CD4-positive, alpha-beta memory T cell (primary cell): ENCODE measurements around the gene ATAD2B. TPM values are rescaled to one million over a fixed set of nuclear protein-coding genes. Genes with fewer than 3 reads are reported as not detected.

Source experiments
- CTCF ChIA-PET: fragments of 350-600 bp; sonication (Branson Sonifier 250); formaldehyde crosslinking; loops from one replicate; lab custom pipeline; 2021; ENCODE audit warnings: inconsistent platforms; ENCODE audit not compliant: partially characterized antibody; lab: Charles Lee
- POLR2A ChIA-PET: fragments of 350-600 bp; sonication (Branson Sonifier 250); formaldehyde crosslinking; loops from one replicate; lab custom pipeline; 2021; ENCODE audit not compliant: partially characterized antibody; lab: Charles Lee
- DNase-seq, 5 donors: peaks; one replicate each; pipeline versions ENCODE4 v3.0.0 to v3.0.0-alpha.2; 2020 to 2022; ENCODE audit warnings: mixed read lengths in 1 of 5
- H3K27ac ChIP-seq: one replicate; pipeline ENCODE4 v1.7.0; 2013; ENCODE audit warnings: low read depth, low read length
- H3K27me3 ChIP-seq: 2 replicates; pipeline ENCODE4 v1.7.0; 2013; ENCODE audit warnings: mild to moderate bottlenecking, low read length, moderate library complexity; ENCODE audit not compliant: insufficient read depth
- H3K36me3 ChIP-seq: 2 replicates; pipeline ENCODE4 v1.7.0; 2013; ENCODE audit warnings: mild to moderate bottlenecking, low read length, moderate library complexity; ENCODE audit not compliant: insufficient read depth
- H3K4me1 ChIP-seq: 2 replicates; pipeline ENCODE4 v1.7.0; 2013; ENCODE audit warnings: mild to moderate bottlenecking, low read length, moderate library complexity; ENCODE audit not compliant: insufficient read depth
- H3K4me3 ChIP-seq, 2 donors: one replicate each; pipeline ENCODE4 v1.7.0; 2013; ENCODE audit warnings: low read length in 2 of 2, mild to moderate bottlenecking in 1 of 2
- H3K9me3 ChIP-seq, 2 donors: one replicate each; pipeline ENCODE4 v1.7.0; 2013; ENCODE audit warnings: low read length in 2 of 2, control low read depth in 1 of 2; ENCODE audit not compliant: control insufficient read depth in 1 of 2
- H3K27ac Mint-ChIP-seq, 7 donors: one replicate each; pipeline ENCODE4 v1.8.0; 2020 to 2021; ENCODE audit warnings: mixed read lengths in 7 of 7, mild to moderate bottlenecking in 6 of 7, inconsistent platforms in 3 of 7, moderate library complexity in 3 of 7
- H3K27me3 Mint-ChIP-seq, 2 donors: one replicate each; pipeline ENCODE4 v1.8.0; 2020 to 2021; ENCODE audit warnings: mixed read lengths in 2 of 2
- H3K36me3 Mint-ChIP-seq, 2 donors: one replicate each; pipeline ENCODE4 v1.8.0; 2020 to 2021; ENCODE audit warnings: mixed read lengths in 2 of 2, inconsistent platforms in 1 of 2, mild to moderate bottlenecking in 1 of 2
- H3K4me1 Mint-ChIP-seq, 4 donors: one replicate each; pipeline ENCODE4 v1.8.0; 2020 to 2021; ENCODE audit warnings: mixed read lengths in 4 of 4, mild to moderate bottlenecking in 1 of 4
- H3K4me3 Mint-ChIP-seq, 8 donors: one replicate each; pipeline ENCODE4 v1.8.0; 2020 to 2021; ENCODE audit warnings: mixed read lengths in 8 of 8, mild to moderate bottlenecking in 7 of 8, moderate library complexity in 6 of 8, inconsistent platforms in 3 of 8
- H3K9me3 Mint-ChIP-seq, 8 donors: one replicate each; pipeline ENCODE4 v1.8.0; 2020 to 2021; ENCODE audit warnings: mixed read lengths in 8 of 8, mild to moderate bottlenecking in 5 of 8, inconsistent platforms in 3 of 8, moderate library complexity in 1 of 8
- intact Hi-C: fragments of 100-400 bp; cut with micrococcal nuclease; formaldehyde crosslinking; loops from one replicate; pipeline ENCODE4 v1.15.1; 2023
- polyA plus RNA-seq, 2 donors: library from polyadenylated mRNA; unstranded; fragments of 300-500 nt; fragmentation: Illumina TruSeq; gene quantifications; one replicate each; pipeline ENCODE4 v1.2.3, GENCODE V29; 2021
- total RNA-seq, 2 experiments: library from RNA; stranded (reverse); gene quantifications; one replicate each; pipeline ENCODE4 v1.2.3, GENCODE V29; 2021

The ATAD2B gene
- total and polyA plus RNA-seq, 4 experiments from 2014 or later = 3.8 to 44.4 (median 22.9) TPM

DNA sequence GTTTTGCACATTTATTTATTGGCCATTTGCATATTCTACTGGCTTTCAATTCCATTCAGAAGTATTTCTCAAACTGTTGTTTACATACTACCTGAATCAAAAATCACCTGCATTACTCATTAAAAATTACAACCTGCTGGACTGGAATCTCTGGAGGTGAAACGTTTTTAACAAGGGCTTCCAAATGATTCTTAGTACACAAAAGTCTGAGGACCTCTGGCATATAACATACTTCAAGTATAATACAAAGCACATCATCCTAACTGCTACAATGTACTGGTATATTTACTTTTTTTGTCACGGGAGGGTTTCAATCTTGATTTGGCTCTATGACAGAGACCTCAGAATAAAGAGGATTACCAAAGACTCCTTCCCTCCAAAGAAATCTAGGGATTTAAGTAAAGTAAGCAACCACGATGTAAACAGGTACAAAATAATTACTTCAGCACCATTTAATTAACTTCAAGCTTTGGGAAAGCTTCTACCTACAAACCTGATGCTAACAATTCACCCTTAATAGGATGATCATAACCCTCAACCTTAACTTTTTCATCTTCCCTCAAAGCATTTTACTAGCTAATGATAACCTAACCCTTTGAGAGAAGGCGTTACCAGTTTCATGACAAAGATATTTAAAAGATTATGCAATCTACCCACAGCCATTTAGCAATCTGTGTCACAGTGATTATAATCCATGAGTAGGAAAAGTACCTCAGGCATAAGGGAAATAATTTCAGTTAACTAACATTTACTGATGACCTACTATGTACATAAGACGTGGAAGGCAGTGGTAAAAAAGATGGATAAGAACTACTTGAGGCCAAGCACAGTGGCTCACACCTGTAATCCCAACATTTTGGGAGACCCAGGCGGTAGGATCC lies 24.7 kb downstream of the ATAD2B start:
- Mint-ChIP-seq H3K4me1 (peaks cover 30 to 61% (median 49%) of the 10 kb centered on the region in 4 donors), H3K27ac (peak overlapping the region in 1 of 7 donors; percentile 22), H3K9me3 (no peaks in the 10 kb centered on the region), H3K36me3 (no peaks in the 10 kb centered on the region), H3K27me3 (no peaks in the 10 kb centered on the region), H3K4me3 (no peak overlapping the region)
- ChIA-PET CTCF (interaction anchor here (5.7 kb wide), 1 partner anchor 24 kb away, joined by 23 read pairs; the partner anchor contains the start of gene ATAD2B), POLR2A (interaction anchor here (1.1 kb wide), 1 partner anchor 25 kb away, joined by 3 read pairs; the partner anchor contains the start of gene ATAD2B)
- Histone ChIP-seq H3K4me1 (peaks cover 14% of the 10 kb centered on the region), H3K4me3 (no peak overlapping the region), H3K36me3 (no peaks in the 10 kb centered on the region), H3K9me3 (no peaks in the 10 kb centered on the region), H3K27ac (no peak overlapping the region), H3K27me3 (no peaks in the 10 kb centered on the region)
- DNase-seq = no peak
- intact Hi-C loops = no loop called here

- ChIA-PET POLR2A (interaction anchor here (0.6 to 1.9 kb wide), 3 partner anchors 21 to 26 kb away, joined by 4 to 11 read pairs (median 5); partner anchors contain the start of gene ATAD2B), CTCF (interaction anchor here (0.8 to 4.2 kb wide), 5 partner anchors 8 to 26 kb away, joined by 3 to 17 read pairs (median 4); partner anchors contain the start of gene ATAD2B)
- Histone ChIP-seq H3K36me3 (no peaks in the 10 kb centered on the region), H3K9me3 (no peaks in the 10 kb centered on the region), H3K4me3 (no peak overlapping the region), H3K27me3 (no peaks in the 10 kb centered on the region), H3K27ac (no peak overlapping the region), H3K4me1 (peaks cover 14% of the 10 kb centered on the region)
- Mint-ChIP-seq H3K36me3 (no peaks in the 10 kb centered on the region), H3K27ac (peak overlapping the region in 2 of 7 donors; percentile 2 to 11), H3K4me1 (peaks cover 32 to 61% (median 47%) of the 10 kb centered on the region in 4 donors), H3K9me3 (no peaks in the 10 kb centered on the region), H3K27me3 (no peaks in the 10 kb centered on the region), H3K4me3 (no peak overlapping the region)
- DNase-seq = no peak
- intact Hi-C loops = no loop called here
These were observed 26.2 kb downstream of the ATAD2B start for GRCh38 chr2:23900541-23901322.

GRCh38 chr2:23900133-23900532 lies 26.8 kb downstream of the ATAD2B start:
- H3K36me3 Mint-ChIP-seq = no peaks in the 10 kb centered on the region
- CTCF ChIA-PET = interaction anchor here (0.9 to 4.2 kb wide), 3 partner anchors 24 to 184 kb away, joined by 3 to 17 read pairs (median 4); partner anchors contain the start of genes ATAD2B and TP53I3
- Histone ChIP-seq H3K27me3 (no peaks in the 10 kb centered on the region), H3K27ac (no peak overlapping the region), H3K36me3 (no peaks in the 10 kb centered on the region), H3K9me3 (no peaks in the 10 kb centered on the region), H3K4me3 (no peak overlapping the region), H3K4me1 (peaks cover 10% of the 10 kb centered on the region)
- DNase-seq = no peak
- H3K27me3 Mint-ChIP-seq = no peaks in the 10 kb centered on the region
- H3K9me3 Mint-ChIP-seq = no peaks in the 10 kb centered on the region
- H3K27ac Mint-ChIP-seq = peak overlapping the region in 1 of 7 donors; percentile 11
- intact Hi-C loops = no loop called here
- H3K4me1 Mint-ChIP-seq = peaks cover 29 to 55% (median 42%) of the 10 kb centered on the region in 4 donors
- no peak overlapping the region for H3K4me3 Mint-ChIP-seq
- POLR2A ChIA-PET = interaction anchor here (1.9 kb wide), 1 partner anchor 27 kb away, joined by 4 read pairs; the partner anchor contains the start of gene ATAD2B

- no peak for DNase-seq
These were observed 55.7 kb downstream of the ATAD2B start for GRCh38 chr2:23871206-23871605.

GRCh38 chr2:23867449-23867848 lies 59.5 kb downstream of the ATAD2B start:
- H3K36me3 Mint-ChIP-seq = peaks cover 45 to 58% of the 10 kb centered on the region in 2 donors
- POLR2A ChIA-PET = no interaction called here

More at GRCh38 chr2:23871206-23871605, 55.7 kb downstream of the ATAD2B start:
- H3K9me3 ChIP-seq = no peaks in the 10 kb centered on the region
- Mint-ChIP-seq H3K4me1 (peaks cover 0 to 4% (median 3%) of the 10 kb centered on the region in 4 donors), H3K9me3 (no peaks in the 10 kb centered on the region), H3K4me3 (no peak overlapping the region), H3K27me3 (no peaks in the 10 kb centered on the region), H3K36me3 (peaks cover 36 to 56% of the 10 kb centered on the region in 2 donors), H3K27ac (peak overlapping the region in 3 of 7 donors; percentile 32 to 88 (median 70))
- intact Hi-C loops = no loop called here
- POLR2A ChIA-PET = no interaction called here
- H3K4me3 ChIP-seq = no peak overlapping the region
- H3K27me3 ChIP-seq = no peaks in the 10 kb centered on the region
- CTCF ChIA-PET = interaction anchor here (1.3 to 1.7 kb wide), 2 partner anchors 56 to 212 kb away, joined by 4 read pairs; partner anchors contain the start of gene ATAD2B
- H3K4me1 ChIP-seq = no peaks in the 10 kb centered on the region
- no peak overlapping the region for H3K27ac ChIP-seq
- peaks cover 35% of the 10 kb centered on the region for H3K36me3 ChIP-seq

GRCh38 chr2:23862716-23863426 lies 64.1 kb downstream of the ATAD2B start:
- Mint-ChIP-seq H3K9me3 (no peaks in the 10 kb centered on the region), H3K4me3 (no peak overlapping the region), H3K27ac (no peak overlapping the region), H3K36me3 (peaks cover 34 to 44% of the 10 kb centered on the region in 2 donors), H3K27me3 (no peaks in the 10 kb centered on the region), H3K4me1 (peaks cover 0 to 2% (median under 1%) of the 10 kb centered on the region in 4 donors)
- CTCF ChIA-PET = interaction anchor here (0.8 kb wide), 1 partner anchor 38 kb away, joined by 3 read pairs; no protein-coding TSS in a partner anchor
- POLR2A ChIA-PET = interaction anchor here (0.5 to 0.8 kb wide), 2 partner anchors 52 to 64 kb away, joined by 3 read pairs; partner anchors contain the start of gene ATAD2B
- Histone ChIP-seq H3K9me3 (no peaks in the 10 kb centered on the region), H3K27me3 (no peaks in the 10 kb centered on the region), H3K36me3 (peaks cover 23% of the 10 kb centered on the region), H3K4me3 (no peak overlapping the region), H3K4me1 (no peaks in the 10 kb centered on the region), H3K27ac (no peak overlapping the region)
- DNase-seq = no peak
- intact Hi-C loops = no loop called here

More at GRCh38 chr2:23867449-23867848, 59.5 kb downstream of the ATAD2B start:
- no peak overlapping the region for H3K4me3 ChIP-seq
- no peak overlapping the region for H3K27ac ChIP-seq
- intact Hi-C loops = no loop called here
- no peaks in the 10 kb centered on the region for H3K4me1 ChIP-seq
- Mint-ChIP-seq H3K4me3 (no peak overlapping the region), H3K4me1 (peaks cover 0 to 4% (median 3%) of the 10 kb centered on the region in 4 donors), H3K27ac (peak overlapping the region in 3 of 7 donors; percentile 6 to 64 (median 26)), H3K9me3 (no peaks in the 10 kb centered on the region), H3K27me3 (no peaks in the 10 kb centered on the region)
- H3K9me3 ChIP-seq = no peaks in the 10 kb centered on the region
- DNase-seq = no peak
- H3K36me3 ChIP-seq = peaks cover 29% of the 10 kb centered on the region
- no peaks in the 10 kb centered on the region for H3K27me3 ChIP-seq
- CTCF ChIA-PET = no interaction called here
